GM19452 (cell line): Measurements from ENCODE around the gene ATP6V0D1.

Experiments used
- ATAC-seq: cut with Tn5 transposase; IDR thresholded peaks from one replicate; pipeline ENCODE4 v1.9.1; 2021; ENCODE audit not compliant: unreplicated experiment

Gene ATP6V0D1

DNA sequence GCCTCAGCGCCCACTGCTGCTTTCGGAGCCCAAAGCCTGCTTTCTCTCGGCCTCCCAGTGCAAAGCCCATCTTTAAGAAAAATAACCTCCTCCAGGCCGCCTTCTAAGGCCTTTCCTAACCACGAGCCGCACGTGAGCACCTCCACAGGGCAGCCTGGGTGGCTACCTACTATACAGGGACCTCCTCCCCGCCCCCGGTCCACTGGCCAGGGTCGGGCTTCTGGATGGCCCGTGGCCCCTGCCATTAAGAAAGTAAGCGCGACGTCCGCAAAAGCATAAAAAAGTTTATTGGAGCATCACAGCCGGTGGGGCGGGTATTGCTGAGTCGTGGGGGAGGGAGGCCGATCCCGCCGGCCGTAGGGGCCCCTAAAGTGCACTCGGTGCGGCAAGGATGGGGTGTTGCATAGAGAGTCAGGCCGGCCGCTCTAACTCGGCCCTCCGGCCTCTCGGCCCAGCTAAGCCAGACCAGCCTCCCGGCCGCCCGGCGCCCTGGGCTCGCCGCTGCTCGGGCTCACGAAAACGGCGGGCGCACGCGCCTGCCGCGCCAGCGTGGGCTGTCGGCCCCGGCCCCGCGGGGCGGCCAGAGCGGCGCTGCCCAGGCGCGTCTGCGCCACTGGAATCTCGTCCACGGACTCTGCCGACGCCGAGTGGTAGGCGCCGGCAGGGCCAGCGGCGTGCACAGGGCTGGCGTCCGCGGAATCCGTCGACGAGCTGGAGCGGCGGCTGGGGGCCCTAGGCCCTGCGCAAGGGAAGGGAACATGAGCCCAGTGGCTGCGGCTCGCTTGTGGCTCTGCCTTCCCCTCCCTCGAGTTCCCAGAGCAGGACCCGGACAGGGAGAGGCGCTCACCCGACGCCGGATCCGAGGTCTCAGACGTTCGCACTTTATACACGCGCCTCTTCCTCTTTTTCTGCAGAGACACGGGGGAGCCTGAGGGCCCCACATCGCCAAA is 86.5 kb downstream of the ATP6V0D1 start:
- ATAC-seq: no peak

DNA sequence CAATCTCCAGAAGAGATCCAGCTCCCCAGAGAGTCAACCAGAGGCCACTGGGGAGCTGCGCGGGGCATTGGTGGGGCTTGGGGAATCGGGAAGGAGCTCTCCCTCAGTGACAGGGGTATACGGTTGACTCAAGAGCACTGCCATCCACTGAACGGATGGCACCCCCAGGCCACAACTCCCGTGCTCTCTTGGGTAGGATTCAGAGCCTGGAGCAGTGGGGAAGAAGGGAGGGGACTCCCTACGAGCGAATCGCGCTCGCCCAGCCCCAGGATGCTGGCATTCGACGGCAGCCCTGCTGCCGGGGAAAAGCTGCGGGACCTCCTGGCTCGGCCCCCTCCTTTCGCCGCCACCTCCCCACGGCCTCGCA is 87.2 kb downstream of the ATP6V0D1 start:
- ATAC-seq: no peak

DNA sequence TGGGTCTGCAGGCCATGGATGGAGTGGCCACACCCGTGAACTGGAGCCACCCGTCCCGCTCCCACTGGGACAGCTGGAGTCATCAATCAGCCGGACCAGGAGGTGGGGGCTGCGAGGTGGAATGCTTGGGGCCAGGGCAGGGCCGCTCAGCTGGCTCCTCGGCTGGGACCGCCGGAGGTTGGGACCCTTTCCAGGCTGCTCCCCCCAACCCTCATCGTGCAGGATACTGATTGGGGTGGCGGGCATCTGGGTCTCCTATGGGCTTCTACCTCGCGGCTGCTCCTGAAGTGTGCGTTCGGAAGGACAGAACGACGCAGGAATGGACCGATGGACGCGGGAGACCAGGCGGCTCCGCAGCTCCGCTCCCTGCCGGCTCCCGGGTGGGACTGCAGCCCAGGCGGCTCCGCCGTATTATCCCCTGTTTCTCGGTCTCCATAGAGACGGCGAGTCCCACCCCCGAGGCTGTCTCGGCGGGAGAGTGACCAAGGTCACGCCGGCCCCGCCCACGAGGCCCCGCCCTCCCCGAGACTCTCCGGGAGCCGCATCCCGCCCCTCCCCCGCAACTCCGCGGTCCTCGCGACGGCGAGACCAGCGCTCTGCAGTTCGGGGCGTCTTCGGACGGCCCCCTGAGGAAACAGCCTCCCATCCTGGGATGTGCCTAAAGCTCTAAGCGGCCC is 87.7 kb downstream of the ATP6V0D1 start, which contains the start of gene TPPP3:
TPPP3 (minus strand) TSS at position 388 of the 677 bp plus-strand sequence. CDS start 2,387 bp downstream, outside the sequence.
- ATAC-seq: no peak

DNA sequence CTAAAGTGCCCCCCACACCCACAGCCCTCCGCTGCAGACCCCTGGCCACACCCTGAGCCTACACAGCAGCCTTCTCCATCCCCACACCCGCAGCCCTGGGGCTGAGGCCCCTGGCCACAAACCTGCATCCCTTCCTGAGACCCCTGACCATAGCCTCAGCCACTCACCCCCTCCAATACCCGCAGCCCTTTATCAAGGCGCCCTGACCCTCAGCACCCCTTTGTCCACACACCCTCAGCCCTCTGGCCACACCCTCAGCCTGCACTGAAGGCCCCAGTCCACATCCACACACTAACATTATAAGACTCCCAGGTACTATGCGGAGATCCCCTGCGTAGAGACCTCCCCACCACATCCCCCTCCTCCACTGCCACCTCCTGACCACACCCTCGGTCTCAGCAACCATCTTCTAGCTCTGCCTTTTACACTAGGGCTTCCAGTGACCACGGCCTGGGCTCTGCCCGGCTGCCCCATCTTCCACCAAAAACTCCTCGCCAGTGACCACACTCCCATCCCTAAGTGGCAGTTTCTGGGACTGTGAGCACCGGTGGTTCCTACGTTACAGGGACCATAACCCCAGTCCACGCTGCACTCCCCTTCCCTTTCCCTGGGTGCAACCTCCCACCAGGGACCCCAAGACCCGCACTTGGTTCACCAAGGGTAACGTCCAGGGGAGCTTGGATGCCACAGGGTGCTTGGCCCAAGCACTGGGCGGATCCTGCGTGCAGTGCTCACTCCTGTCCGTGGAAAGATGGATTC is 88.5 kb downstream of the ATP6V0D1 start:
- ATAC-seq: no peak

DNA sequence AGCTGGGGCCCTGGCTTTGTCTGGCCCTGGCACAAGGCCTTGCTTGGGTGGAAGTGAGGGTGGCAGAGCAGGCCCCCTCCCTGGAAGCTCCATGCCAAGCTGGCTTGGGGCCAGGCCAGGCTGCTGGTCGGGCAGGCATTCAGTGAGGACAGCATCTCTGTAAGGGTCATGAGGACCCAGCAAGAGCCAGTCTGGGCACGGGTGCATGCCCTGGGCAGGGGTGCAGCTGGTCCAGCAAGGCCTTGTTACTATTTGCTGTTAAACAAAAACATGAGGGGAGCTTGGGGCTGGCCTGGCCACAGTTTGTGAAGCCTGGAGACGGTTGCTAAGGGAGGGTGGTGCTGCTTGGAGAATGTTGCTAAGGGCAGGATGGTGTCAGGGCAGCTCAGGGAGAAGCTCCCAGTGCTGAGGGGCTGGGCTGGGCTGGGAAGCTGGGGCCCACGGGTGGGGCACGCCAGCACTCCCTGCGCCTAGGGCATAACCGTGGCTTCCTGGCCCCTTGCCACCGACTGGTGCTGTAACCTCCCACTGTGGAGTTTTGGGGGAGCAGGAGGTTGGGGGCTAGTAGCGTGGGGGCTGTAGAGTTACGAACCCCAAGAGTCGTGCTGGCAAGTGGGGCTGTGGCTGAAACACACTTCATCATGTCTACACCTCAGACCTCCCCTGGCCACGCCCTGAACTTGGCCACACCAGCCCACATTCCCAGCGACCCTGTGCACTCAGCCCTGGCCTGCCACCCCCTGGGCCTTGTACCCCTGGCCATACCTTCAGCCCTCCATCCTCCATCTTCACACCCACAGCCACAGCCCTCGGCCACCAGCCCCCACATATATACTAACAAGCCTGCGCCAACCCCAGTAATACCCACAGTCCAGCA is 89.3 kb downstream of the ATP6V0D1 start:
- ATAC-seq: no peak

DNA sequence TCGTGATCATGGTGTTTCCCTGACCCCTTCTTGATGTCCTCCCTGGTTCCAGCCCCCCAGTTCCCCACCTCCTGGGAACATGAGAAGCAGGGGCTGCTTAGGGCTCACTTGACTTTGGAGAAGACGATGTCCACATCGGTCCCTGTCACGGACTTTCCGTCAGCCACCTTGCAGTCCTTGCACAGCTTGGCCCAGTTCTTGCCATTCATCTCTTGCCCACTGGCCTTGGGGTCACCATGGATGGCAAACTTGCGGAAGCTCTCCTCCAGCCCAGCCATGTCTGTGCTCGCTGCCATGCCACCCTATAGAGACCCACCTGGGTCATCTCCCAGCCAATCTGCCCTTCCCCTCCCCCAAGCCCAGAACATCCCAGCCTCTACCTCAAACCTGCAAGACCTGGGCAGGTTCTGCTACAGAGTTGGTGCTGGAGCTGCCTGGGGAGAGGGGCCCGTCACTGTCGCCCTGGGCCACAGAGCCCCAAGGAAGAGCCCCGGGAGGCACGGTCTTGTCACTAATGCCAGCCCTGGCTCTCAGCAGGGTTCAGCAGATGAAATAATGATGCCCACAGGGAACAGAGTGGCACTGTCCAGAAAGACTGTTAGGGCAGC is 90.0 kb downstream of the ATP6V0D1 start:
- no peak for ATAC-seq

DNA sequence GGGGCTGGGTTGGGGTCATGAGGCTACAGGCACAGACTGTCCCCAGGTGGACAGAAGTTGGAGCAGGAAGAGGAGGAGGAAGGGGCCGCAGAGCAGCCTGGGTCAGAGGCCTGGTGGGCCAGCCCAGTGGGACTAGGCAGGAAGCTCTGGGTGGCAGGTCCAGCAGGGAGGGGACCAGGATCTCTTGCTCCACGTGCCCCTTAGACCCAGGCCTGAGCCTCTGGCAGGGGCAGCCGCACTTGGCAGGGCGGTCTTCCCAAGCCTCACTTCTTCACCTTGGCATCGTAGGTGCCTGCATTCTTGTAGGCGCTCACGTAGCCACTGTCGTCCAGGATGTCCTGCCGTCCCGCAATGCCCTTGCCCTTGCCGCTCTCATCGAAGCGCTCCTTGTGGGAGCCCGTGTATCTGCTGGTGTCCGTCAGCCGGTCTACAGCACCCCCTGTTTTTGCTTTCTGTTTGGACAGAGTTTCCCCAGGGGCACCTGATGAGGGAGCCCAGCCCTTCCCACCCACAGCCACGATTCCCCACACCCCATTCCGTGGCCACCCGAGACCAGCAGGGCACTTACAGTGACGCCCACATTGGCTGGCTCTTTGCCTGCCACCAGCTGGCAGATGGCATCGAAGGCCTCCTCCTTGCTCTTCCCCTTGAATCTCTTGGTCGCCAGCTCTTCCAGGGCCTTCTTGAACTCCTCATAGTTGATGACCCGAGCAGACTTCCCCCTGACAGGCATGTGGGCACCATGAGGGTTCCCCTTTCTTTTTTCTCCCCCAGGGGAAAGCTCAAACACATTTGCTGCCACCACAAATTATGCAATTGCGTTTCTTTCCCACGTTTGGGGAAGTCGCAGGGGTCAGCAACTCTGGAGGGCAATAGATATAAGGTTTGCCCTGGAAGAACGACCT is 90.8 kb downstream of the ATP6V0D1 start:
- no peak for ATAC-seq

DNA sequence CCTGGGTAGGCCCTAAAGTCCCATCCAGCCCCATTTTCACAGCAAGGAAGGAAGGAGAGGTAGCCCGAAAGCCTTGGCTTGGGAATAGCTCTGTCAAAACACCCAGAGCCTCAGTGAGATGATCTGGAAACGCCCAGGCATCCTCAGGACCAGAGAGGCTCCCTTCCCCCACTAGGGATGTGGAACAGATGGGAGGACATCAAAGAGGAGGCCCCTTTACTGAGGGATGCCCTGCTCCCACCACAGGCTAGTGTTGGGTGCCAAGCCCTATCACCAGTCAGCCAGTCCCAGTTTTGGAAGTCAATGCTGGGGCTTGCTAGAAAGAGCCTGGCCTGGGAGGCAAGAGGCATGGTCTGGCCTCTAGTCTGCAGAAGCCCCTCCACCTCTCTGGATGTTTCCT is 92.4 kb downstream of the ATP6V0D1 start:
- ATAC-seq: no peak

DNA sequence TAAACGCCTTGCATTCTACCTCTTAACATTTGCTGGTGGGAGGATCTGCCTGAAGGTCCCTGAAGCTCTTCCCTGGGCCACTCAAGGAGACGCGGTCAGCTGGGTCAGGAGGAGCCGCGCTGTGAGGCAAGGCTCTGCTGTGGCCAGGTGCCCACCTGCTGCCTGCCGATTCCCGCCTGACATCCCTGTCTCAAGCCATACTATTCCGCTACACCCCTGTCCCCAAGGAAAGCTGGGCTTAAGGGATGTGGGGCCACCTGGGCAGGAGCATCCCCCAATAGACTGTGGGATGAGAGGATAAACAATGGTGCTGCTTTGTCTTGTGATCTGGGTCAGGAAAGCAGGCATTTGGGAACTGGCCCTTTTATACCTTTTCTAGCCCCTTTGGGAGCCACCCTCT is 92.8 kb downstream of the ATP6V0D1 start:
- ATAC-seq: no peak
